ENCODE data around the gene RELB. TPM values are rescaled to one million over a fixed set of nuclear protein-coding genes. Genes with fewer than 3 reads are reported as not detected.

The RELB gene
- total RNA-seq, 1 donor from 2014 or later = 4.0 TPM

- Histone ChIP-seq H3K4me1 (peaks cover 44% of the 10 kb centered on the region), H3K36me3 (peaks cover 61% of the 10 kb centered on the region), H3K27ac (replicated peaks) (no peak overlapping the region), H3K27me3 (ENCODE audit: low read depth) (no peaks in the 10 kb centered on the region), H3K4me3 (no peak overlapping the region), H3K9me3 (replicated peaks) (no peaks in the 10 kb centered on the region)
- intact Hi-C loops (cut with micrococcal nuclease) = no loop called here
- TF ChIP-seq CTCF (IDR thresholded peaks at IDR 0.05; ENCODE audit: borderline replicate concordance) = no peak
- DNase-seq = no peak
These were observed 36.3 kb downstream of the RELB start for GRCh38 chr19:45037393-45038169.

DNA sequence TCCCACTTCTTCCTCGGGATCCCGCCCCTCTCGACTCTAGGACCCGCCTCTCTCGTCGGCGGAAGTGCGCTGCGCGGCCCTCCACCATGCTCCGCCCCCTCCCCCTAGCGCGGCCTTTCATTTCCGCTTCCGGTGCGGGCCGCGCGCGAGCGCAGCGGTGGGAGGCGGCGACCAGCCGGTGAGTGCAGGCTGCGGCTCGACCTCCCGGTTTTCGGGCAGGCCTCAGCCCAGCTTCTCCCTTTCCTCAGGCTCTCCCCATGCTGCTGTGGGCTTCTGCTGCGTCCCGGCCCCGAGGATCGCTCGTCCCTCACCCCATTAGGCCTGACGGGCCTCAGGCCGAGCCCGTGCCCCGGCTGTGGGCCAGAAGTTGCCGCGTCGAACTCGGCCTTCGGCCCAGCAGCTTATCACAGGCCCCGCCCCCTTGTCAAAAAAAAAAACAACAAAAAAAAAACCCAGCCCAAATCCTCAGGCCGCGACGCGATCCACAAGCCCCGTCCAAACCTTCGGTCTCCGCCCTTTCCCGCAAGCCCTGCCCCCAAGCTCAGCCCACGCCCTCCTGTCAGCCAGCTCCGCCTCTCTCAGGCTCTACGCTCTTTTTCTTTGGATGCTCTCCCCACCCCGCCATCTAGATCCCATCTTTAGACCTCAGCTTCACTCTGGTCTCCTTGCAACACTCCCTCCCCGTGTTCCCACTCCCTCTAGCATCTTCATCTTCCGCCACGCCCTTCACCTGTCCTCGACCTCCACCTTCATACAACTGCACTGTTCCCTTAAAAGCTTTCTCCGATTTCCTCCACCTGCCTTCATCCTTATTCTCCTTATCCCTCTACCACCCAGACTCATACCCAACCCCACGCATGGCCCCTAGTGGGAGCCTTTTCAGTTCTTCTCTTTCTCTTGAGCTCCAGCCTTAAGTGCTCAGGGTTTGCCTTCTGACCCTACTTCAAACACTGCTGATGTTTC, 37.9 kb downstream of the RELB start, which contains the start of gene CLASRP:
CLASRP (plus strand) TSS at position 115 of the 963 bp plus-strand sequence. CDS start 1,168 bp downstream, outside the sequence.
- peak within 1 kb of the TSS; percentile 96 for H3K27ac ChIP-seq (replicated peaks)
- no peaks in the 10 kb centered on the region for H3K27me3 ChIP-seq (ENCODE audit: low read depth)
- no peaks in the 10 kb centered on the region for H3K9me3 ChIP-seq (replicated peaks)
- peaks cover 49% of the 10 kb centered on the region for H3K4me1 ChIP-seq
- H3K4me3 ChIP-seq = peak within 1 kb of the TSS; percentile 93
- TF ChIP-seq CTCF (IDR thresholded peaks at IDR 0.05; ENCODE audit: borderline replicate concordance) = no peak
- DNase-seq = peak; percentile 92
- peaks cover 65% of the 10 kb centered on the region for H3K36me3 ChIP-seq
- intact Hi-C loops (cut with micrococcal nuclease) = no loop called here

- H3K36me3 ChIP-seq = peaks cover 67% of the 10 kb centered on the region
- peak overlapping the region; percentile 96 for H3K27ac ChIP-seq (replicated peaks)
- no peaks in the 10 kb centered on the region for H3K27me3 ChIP-seq (ENCODE audit: low read depth)
These were observed 39.0 kb downstream of the RELB start for GRCh38 chr19:45040059-45040771.

GRCh38 chr19:45041125-45041524, 39.9 kb downstream of the RELB start:
- intact Hi-C loops (cut with micrococcal nuclease) = no loop called here
- Histone ChIP-seq H3K9me3 (replicated peaks) (no peaks in the 10 kb centered on the region), H3K4me3 (no peak overlapping the region), H3K36me3 (peaks cover 61% of the 10 kb centered on the region), H3K27me3 (ENCODE audit: low read depth) (no peaks in the 10 kb centered on the region), H3K4me1 (peaks cover 69% of the 10 kb centered on the region), H3K27ac (replicated peaks) (no peak overlapping the region)
- no peak for TF ChIP-seq CTCF (IDR thresholded peaks at IDR 0.05; ENCODE audit: borderline replicate concordance)
- no peak for DNase-seq

More at GRCh38 chr19:45040059-45040771, 39.0 kb downstream of the RELB start:
- Histone ChIP-seq H3K9me3 (replicated peaks) (no peaks in the 10 kb centered on the region), H3K4me1 (peaks cover 60% of the 10 kb centered on the region), H3K4me3 (peak overlapping the region; percentile 93)
- no peak for TF ChIP-seq CTCF (IDR thresholded peaks at IDR 0.05; ENCODE audit: borderline replicate concordance)
- DNase-seq = no peak
- intact Hi-C loops (cut with micrococcal nuclease) = no loop called here

All from left ventricle myocardium inferior (tissue), 1 donor.